ENCODE data around the gene MMP24OS.
A peak's percentile ranks its signal among the peaks of the same experiment; 100 is the strongest.

GRCh38 chr20:35303735-35304491 is 26.0 kb upstream of the MMP24OS start:
- TF ChIP-seq EZH2phosphoT487 (IDR thresholded peaks at IDR 0.05; ENCODE audit: low read depth, severe bottlenecking, unreplicated experiment), result no peak
- TF ChIP-seq CTCF (IDR thresholded peaks at IDR 0.05; ENCODE audit: poor library complexity), result peak; percentile 96
- TF ChIP-seq EZH2 (IDR thresholded peaks at IDR 0.05; ENCODE audit: borderline replicate concordance), result no peak
